OCI-LY3 (cell line): ENCODE data around the gene SYDE1.

Experiments used
- CTCF ChIP-seq: fragments of 200-600, 300-600 bp; sonication (generic); IDR thresholded peaks from 2 replicates; pipeline ENCODE4 v1.5.1; 2014; ENCODE audit warnings: antibody characterized with exemption, low read length, low read depth
- EZH2phosphoT487 ChIP-seq: fragments of 200-600 bp; shearing (Covaris generic); IDR thresholded peaks from 2 replicates; pipeline ENCODE4 v1.6.1; 2018; ENCODE audit warnings: antibody characterized with exemption, mixed run types, low read depth

- no peak for TF ChIP-seq CTCF
- TF ChIP-seq EZH2phosphoT487: no peak
Observed at GRCh38 chr19:15108845-15109767, 1.9 kb downstream of the SYDE1 start.
